Measurements from ENCODE around the gene CMSS1. TPM values are rescaled to one million over a fixed set of nuclear protein-coding genes. Genes with fewer than 3 reads are reported as not detected.

CMSS1 gene
- total RNA-seq, 4 donors from 2014 or later = 23.2 to 89.5 (median 67.6) TPM

DNA sequence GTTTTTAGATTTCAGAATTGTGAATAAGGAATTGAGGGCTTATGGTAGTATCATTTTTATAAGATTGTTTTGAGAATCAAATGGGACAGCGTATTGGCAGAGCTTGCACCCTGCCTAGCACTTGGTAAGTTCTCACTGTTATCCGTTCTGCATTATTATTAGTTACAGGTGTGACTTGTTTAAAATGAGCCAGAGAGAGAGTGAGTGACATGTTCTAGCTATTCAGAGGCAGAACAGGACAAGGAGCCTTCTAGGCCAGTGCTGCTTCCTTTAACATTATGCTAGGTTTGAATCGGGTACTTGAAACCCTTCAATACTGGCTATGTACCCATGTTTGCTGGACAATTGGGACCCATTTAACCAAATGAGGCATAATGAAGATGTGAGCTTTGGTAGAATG is 162.9 kb downstream of the CMSS1 start:
- Histone ChIP-seq H3K27ac (peak overlapping the region; percentile 35 to 66 (median 51)), H3K36me3 (no peaks in the 10 kb centered on the region), H3K27me3 (no peaks in the 10 kb centered on the region), H3K4me1 (peaks cover 18 to 20% of the 10 kb centered on the region in 2 donors), H3K4me3 (no peak overlapping the region), H3K9me3 (no peaks in the 10 kb centered on the region)
- in situ Hi-C loops (cut with MboI; ENCODE audit: low sequenced_read_pairs in 4 of 4) (no loop called here), intact Hi-C loops (cut with DNase I; ENCODE audit: low total_unique reads) (no loop called here)
- DNase-seq (no peak), ATAC-seq (no peak)
- TF ChIP-seq, protein P1, sequence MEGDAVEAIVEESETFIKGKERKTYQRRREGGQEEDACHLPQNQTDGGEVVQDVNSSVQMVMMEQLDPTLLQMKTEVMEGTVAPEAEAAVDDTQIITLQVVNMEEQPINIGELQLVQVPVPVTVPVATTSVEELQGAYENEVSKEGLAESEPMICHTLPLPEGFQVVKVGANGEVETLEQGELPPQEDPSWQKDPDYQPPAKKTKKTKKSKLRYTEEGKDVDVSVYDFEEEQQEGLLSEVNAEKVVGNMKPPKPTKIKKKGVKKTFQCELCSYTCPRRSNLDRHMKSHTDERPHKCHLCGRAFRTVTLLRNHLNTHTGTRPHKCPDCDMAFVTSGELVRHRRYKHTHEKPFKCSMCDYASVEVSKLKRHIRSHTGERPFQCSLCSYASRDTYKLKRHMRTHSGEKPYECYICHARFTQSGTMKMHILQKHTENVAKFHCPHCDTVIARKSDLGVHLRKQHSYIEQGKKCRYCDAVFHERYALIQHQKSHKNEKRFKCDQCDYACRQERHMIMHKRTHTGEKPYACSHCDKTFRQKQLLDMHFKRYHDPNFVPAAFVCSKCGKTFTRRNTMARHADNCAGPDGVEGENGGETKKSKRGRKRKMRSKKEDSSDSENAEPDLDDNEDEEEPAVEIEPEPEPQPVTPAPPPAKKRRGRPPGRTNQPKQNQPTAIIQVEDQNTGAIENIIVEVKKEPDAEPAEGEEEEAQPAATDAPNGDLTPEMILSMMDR (IDR thresholded peaks at IDR 0.05 in 4 of 5, conservative IDR thresholded peaks at IDR 0.05 in 1 of 5) = no peak
- TF ChIP-seq POLR2A (IDR thresholded peaks at IDR 0.05) = no peak

DNA sequence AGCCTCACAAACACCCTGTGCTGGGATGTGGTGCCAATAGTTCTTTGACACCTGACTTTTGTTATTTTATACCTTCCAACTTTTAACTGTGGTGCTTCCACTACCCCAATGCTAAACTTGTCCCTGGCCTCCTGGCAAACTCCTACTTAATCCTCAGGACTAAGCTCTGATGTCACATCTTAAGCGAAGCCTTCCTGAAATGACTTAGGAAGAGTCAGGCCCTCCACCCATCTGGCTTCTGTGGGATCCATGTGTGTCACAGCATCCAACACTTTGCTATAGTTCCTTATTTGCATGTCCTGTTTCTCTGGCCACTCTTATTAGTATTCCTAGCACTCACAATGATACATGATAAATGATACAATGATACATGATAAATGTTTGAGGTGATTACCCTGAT is 163.5 kb downstream of the CMSS1 start:
- no peak for TF ChIP-seq POLR2A (IDR thresholded peaks at IDR 0.05)
- TF ChIP-seq, protein P1 (IDR thresholded peaks at IDR 0.05 in 4 of 5, conservative IDR thresholded peaks at IDR 0.05 in 1 of 5) = no peak
- no peak overlapping the region for H3K4me3 ChIP-seq
- in situ Hi-C loops (cut with MboI; ENCODE audit: low sequenced_read_pairs in 4 of 4) = no loop called here
- no peak for DNase-seq
- no peaks in the 10 kb centered on the region for H3K9me3 ChIP-seq
- intact Hi-C loops (cut with DNase I; ENCODE audit: low total_unique reads) = no loop called here
- peak overlapping the region; percentile 35 to 66 (median 51) for H3K27ac ChIP-seq
- peaks cover 18 to 20% of the 10 kb centered on the region in 2 donors for H3K4me1 ChIP-seq
- H3K27me3 ChIP-seq = no peaks in the 10 kb centered on the region
- ATAC-seq = no peak
- H3K36me3 ChIP-seq = no peaks in the 10 kb centered on the region

DNA sequence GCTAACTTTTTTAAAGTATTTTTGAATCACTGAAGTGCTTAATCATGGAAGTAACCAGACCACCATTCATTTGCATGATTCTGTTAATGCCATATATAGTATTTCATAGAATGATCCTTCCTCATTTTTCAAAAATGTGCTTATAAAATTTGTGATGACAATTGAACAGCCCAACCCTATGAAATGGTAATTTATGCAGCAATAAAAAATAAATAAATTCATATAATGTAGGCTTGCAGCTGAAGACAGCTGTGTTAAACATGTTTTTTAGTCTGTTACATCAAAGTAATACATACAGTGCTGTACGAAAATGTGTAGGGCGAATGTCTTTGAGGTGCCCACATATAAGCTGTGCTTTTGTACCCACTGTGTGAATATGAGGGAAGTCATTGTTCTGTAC is 165.0 kb downstream of the CMSS1 start:
- Histone ChIP-seq H3K36me3 (no peaks in the 10 kb centered on the region), H3K4me3 (no peak overlapping the region), H3K27ac (peak overlapping the region in 1 of 4 donors; percentile 16), H3K27me3 (no peaks in the 10 kb centered on the region), H3K4me1 (peaks cover 20 to 22% of the 10 kb centered on the region in 2 donors), H3K9me3 (no peaks in the 10 kb centered on the region)
- ATAC-seq = no peak
- intact Hi-C loops (cut with DNase I; ENCODE audit: low total_unique reads) (no loop called here), in situ Hi-C loops (cut with MboI; ENCODE audit: low sequenced_read_pairs in 4 of 4) (no loop called here)
- no peak for DNase-seq
- TF ChIP-seq, protein P1 (IDR thresholded peaks at IDR 0.05 in 4 of 5, conservative IDR thresholded peaks at IDR 0.05 in 1 of 5) = no peak
- TF ChIP-seq POLR2A (IDR thresholded peaks at IDR 0.05) = no peak

DNA sequence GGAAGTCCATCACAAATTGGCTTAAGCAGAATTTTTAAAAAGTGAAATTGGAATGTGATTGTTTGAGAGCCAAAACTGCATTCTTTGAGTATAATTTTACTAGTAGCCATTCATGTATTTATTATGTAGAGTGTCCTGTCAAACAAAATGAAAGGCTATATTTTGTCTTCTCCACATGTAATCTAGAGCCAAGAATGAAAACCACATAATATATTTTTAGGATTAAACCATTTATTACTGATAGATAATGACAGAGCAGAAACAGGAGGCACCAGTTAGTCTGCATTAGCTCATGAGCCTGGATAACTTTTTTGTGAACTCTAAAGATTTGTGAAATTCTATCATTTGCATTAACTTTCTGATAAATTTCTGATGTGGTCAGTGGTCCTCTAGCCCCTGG is 166.5 kb downstream of the CMSS1 start:
- in situ Hi-C loops (cut with MboI; ENCODE audit: low sequenced_read_pairs in 4 of 4) (no loop called here), intact Hi-C loops (cut with DNase I; ENCODE audit: low total_unique reads) (no loop called here)
- ATAC-seq = no peak
- H3K27ac ChIP-seq = peak overlapping the region in 2 of 4 donors; percentile 16 to 42
- no peak overlapping the region for H3K4me3 ChIP-seq
- no peak for DNase-seq
- no peaks in the 10 kb centered on the region for H3K36me3 ChIP-seq
- TF ChIP-seq, protein P1 (IDR thresholded peaks at IDR 0.05 in 4 of 5, conservative IDR thresholded peaks at IDR 0.05 in 1 of 5) = no peak
- TF ChIP-seq POLR2A (IDR thresholded peaks at IDR 0.05) = no peak
- H3K27me3 ChIP-seq = no peaks in the 10 kb centered on the region
- H3K9me3 ChIP-seq = no peaks in the 10 kb centered on the region
- H3K4me1 ChIP-seq = peaks cover 16 to 20% of the 10 kb centered on the region in 2 donors

DNA sequence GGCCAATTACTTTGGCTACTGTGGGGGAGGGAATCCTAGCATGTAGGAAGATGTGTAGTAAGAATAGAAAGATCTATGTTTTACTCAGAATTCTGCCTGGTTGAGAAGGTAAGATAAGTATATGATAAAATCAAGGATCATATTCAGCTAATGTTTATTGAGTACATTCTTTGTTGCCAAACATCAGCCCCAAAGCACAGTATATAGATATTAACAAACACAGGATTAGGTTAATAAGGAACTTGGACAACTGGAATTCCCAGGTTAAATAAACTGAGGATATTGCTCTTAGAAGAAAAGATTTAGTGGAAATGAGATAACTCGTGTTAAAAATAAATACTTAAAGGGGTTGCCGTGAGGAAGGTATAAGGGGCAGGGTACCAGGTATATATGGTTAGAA is 167.0 kb downstream of the CMSS1 start:
- H3K36me3 ChIP-seq = no peaks in the 10 kb centered on the region
- TF ChIP-seq, protein P1 (IDR thresholded peaks at IDR 0.05 in 4 of 5, conservative IDR thresholded peaks at IDR 0.05 in 1 of 5) = no peak
- no peak for TF ChIP-seq POLR2A (IDR thresholded peaks at IDR 0.05)
- no peak for DNase-seq
- peak overlapping the region in 2 of 4 donors; percentile 16 to 42 for H3K27ac ChIP-seq
- intact Hi-C loops (cut with DNase I; ENCODE audit: low total_unique reads) (no loop called here), in situ Hi-C loops (cut with MboI; ENCODE audit: low sequenced_read_pairs in 4 of 4) (no loop called here)
- H3K9me3 ChIP-seq = no peaks in the 10 kb centered on the region
- no peak overlapping the region for H3K4me3 ChIP-seq
- no peaks in the 10 kb centered on the region for H3K27me3 ChIP-seq
- H3K4me1 ChIP-seq = peaks cover 12 to 15% of the 10 kb centered on the region in 2 donors
- no peak for ATAC-seq
